Activated CD4-positive, alpha-beta T cell treated with anti-CD3 and anti-CD28 coated beads for 24 hours (primary cell): ENCODE results near the gene BTLA.
"Not testable (repeated sequence)": the region's sequence is repeated elsewhere in the genome, so short reads cannot be mapped to it uniquely, and the experiment has no call there.

Source experiments
- DNase-seq, 2 donors: peaks; one replicate each; pipeline ENCODE4 v3.0.0-alpha.2; 2020; ENCODE audit warnings: low read depth in 2 of 2

BTLA gene

DNA sequence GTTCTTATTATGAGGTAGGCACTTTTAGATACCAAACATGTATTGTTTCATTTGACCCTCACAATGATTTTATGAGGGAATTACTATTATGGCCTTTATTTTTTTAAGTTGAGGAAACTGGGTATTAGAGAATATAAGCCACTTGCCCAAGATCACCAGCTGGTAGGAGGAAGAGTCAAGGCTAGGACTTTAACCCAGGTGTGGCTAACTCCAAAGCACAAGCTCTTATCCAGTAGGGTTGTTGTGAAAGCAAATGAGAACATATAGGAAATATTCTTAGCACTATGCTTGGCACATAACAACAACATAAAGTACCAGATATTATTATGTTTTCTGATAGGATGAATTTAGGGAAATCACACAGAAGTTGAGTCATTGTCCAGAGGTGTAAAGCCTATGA, 7.9 kb downstream of the BTLA start:
- DNase-seq = no peak

DNA sequence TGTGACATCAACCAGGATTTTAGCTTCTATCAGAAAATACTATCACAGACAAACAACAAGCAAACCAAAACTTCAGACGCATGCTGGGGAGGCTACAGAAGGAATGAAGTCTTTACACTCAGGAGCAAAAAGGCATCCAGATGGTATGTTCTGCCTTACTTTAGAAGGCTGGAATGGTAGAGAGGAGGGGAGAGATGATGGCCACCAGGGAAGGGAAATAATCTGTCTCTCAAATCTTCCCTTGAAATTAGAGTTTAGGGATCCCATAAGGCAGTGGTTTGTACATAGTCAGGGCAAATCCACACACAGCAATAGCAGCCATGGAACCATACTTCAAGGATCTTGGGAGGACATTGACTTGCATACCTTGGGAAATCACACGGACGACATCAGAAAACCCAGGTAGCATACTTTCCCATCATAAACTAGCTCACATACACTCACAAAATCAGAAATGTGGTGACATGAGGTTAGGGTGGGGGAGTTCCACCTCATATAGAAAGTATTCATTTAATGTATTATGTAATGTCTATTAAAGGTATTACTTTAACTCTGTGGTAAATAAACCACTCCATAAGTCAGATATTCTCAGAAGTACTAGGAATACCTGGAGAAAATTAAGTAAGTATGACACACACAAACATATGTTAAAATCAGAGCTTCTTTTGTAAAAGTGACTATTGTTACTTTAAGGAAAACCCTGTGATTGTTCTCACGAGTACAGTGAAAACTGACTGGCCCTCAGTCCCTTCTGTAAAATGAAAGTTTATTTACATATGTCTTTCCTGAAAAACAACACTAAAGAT, 9.4 kb downstream of the BTLA start:
- DNase-seq = no peak

DNA sequence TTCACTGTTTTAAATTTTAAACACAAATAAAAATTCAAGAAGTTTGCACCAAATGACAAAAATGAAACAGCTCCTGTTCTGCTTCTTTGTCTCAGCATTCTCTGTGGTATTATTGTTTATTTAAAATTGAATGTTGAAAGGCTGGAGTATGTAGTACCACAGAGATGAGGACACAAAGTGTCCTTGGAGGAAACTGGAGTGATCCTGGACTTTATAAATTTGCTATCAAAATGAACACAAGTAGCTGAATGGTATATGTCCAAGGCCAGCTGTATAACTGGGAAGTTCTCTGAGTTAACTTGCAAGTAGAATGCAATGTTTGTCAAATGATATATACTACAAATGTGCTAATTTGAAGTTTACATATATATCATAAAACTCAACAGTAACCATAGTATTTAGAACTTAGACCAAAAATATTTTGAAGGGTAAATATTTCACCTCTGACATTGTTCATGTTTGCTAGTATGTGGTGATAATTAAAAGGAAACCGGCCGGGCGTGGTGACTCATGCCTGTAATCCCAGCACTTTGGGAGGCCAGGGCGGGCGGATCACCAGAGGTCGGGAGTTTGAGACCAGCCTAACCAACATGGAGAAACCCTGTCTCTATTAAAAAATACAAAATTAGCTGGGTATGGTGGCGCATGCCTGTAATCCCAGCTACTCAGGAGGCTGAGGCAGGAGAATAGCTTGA, 12.3 kb downstream of the BTLA start:
- DNase-seq = no peak

DNA sequence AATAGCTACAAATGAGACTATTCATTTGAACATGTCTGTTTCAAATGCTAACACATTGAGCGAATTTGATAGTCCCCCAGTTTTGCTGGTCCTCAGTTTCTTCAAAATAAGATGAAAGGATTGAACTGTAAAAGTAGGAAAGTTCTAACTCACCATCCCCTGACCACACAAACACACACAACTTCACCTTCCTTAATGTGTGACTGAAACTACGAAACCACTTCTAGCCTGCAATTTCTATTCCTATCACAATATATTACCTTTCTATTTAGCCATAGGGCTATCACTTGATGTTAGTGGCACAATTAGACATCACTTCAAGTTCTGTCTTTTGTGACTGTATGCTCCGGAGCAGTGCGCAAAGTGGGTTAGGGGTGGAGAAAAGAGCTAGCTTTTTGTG, 14.9 kb downstream of the BTLA start:
- DNase-seq = no peak

DNA sequence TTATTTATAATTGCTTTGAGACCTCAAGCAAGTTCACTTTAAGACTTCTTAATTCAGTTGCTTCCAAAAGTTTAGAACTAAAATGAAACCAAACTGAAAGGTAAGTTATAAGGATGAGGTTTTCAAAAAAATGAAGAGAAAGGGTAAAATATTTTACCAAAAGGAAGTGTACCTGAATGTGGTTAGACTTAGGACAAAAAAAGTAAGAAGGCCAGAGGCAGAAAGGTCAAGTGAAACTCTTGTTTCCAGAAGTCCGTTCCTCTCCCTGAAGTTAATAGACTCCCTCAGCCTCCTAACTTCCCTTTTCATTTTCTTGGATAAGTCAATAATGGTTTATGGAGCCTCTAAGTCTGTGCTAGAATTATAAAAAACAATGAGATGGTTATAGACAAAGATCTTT, 16.6 kb downstream of the BTLA start:
- no peak for DNase-seq

GRCh38 chr3:112481302-112481721, 18.0 kb downstream of the BTLA start:
- DNase-seq = no peak

- no peak for DNase-seq
These were observed 21.4 kb downstream of the BTLA start for GRCh38 chr3:112477891-112478290.

DNA sequence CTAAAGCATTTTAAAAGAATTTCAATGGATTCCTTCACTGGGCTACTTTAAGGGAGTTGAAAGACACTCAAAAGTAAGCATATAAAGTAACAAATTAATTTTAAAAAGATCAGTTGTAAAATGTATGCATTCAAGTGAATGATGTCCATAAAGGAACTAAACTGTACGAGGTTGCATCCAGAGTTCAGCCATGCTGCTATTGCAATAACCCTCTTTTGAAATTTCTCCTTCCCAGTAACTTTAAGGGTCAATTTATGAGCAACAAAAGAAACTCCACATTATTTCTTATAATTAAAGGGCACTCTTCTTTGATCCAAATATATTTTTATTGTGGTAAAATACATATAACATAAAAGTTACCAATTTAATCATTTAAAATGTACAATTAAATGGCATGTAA, 22.9 kb downstream of the BTLA start:
- DNase-seq = no peak

DNA sequence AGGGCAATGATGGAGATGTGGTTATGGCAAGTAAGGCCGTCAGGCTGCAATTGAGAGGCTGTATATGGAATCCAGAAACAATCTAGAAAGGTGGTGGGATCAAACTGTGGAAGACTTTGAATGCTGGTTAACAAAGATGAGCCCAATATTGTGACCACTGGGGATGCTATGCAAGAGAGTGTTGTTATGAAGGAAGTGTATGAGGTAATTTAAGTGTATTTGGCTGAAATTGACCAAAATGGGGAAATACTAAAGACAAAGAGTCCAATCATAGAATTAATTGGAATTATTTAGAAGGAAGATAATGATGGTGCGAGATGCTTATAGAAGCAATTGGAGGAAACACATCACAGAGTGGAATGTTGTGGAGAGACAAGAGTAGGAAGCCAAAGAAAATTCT, 24.5 kb downstream of the BTLA start:
- no peak for DNase-seq

DNA sequence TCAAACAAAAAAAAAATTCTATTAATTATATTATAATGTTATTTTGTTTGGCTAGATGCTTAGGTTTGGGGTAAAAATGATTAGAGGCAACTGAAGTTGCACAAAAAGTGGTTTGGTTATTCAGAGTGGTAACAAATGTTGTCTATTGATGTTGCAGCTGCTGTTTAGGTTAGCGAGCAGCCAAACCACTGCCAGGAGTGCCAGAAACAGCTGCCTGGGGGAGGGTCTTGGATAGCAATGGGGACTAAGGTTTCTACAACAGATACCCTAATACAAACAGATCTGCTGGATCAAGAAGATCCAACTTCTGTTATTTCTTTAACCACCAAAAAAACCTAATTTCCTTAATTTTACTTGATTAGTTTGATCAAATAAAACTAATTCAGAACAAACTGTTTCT, 26.6 kb downstream of the BTLA start:
- no peak for DNase-seq

DNA sequence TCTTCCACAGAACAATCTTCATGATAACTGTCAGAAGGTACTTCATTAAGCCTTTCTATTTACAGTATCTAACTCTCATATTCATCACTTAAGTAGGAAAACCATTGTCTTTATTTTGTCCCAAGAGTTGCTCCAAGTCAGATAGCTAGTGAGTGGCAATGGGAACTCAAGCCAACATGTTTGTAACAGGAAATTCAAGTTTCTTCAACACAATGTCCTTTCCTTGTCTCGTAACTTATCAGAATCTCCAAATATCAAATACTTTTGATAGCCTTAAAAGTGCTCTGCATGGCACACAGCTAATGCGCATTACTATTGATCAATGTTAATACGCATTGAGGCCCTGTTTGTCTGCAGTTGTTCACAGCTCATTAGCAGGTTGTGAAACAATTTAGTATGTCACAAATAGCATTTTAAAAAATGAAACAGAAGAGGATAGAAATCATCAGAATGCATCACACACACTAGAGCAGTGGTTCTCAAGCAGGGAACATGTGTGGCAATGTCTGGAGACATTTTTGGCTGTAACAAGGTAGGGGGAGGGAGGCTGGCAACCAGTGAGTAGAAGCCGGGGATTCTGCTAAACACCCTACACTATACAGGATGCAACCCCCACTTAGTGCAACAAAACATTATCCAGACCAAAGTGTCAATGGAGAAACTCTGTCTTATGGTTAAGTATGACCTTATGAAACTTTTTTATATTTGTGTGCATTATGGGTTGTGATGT, 27.5 kb downstream of the BTLA start:
- DNase-seq = no peak

DNA sequence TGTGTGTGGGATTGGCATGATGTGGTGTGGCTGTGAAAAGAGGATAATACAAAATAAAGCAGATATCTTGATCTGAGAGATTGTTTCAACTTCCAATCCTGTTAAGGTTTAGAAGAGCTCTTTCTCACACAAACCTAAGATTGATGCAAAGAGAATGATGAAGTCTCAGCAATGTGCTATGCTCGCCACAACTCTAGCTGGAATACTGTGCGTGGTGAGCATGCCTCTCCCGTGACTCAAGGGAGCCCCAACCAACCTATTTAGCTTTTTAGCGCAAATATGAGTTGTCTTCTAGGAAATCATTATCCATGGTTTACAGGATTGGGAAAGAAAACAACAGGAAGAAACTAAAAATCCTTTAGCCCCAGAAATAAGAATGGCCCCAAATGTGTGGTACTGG, 28.5 kb downstream of the BTLA start:
- DNase-seq = no peak

DNA sequence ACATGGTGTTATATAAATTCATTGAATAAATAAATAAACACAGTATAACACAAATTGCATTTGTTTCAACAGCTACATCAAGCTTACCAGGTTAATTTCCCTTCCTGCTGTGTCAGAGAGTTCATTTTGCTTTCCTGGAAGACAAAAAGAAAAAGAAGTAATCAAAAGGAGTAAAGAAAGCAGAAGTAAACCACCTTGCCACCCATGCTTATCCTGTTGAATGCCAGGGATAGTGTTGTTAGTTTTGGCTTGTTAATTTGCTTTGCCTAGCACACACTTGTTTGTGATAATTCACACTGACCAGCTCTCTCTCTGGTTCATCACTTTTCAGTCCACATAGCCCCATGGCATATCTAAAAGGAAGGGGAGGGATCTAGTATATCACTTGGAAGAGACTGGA, 29.6 kb downstream of the BTLA start:
- no peak for DNase-seq

DNA sequence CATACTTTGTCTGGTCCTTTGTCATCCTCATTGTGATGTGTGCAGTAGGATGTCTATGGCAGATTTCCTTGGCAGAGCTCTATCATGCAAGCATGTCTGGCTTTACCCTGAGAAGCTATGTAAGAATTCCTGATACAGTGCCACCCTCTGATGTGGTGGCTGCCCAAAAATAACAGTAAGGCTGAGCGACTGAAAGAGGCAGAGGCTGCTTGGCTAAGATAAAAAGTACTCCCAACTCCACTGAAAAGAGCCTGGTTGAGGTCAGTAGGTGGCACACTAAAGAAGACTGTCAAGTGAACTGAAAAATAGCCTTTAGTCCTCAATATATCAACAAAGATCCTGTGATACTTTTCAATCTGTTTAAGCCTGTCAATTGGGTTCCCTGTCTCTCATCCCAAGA, 31.7 kb downstream of the BTLA start:
- no peak for DNase-seq

- DNase-seq = no peak
These were observed 33.3 kb downstream of the BTLA start for GRCh38 chr3:112466020-112466419.

GRCh38 chr3:112464264-112464663, 35.0 kb downstream of the BTLA start:
- DNase-seq = no peak

GRCh38 chr3:112463250-112463649, 36.0 kb downstream of the BTLA start:
- no peak for DNase-seq

DNA sequence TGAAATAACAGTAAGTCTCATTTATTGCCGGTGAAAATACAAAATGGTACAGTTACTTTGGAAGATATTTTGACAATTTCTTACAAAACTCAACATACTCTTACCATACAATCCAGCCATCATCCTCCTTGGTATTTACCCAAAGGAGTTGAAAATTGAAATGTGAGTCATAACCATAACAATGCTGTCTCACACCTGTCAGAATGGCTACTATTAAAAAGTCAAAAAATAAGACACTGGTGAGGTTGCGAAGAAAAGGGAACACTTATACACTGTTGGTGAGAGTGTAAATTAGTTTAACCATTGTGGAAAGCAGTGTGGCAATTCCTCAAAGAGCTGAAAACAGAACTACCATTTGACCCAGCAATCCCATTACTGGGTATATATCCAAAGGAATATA, 37.5 kb downstream of the BTLA start:
- not testable (repeated sequence) for DNase-seq

- DNase-seq = no peak
These were observed 38.6 kb downstream of the BTLA start for GRCh38 chr3:112460519-112461195.

DNA sequence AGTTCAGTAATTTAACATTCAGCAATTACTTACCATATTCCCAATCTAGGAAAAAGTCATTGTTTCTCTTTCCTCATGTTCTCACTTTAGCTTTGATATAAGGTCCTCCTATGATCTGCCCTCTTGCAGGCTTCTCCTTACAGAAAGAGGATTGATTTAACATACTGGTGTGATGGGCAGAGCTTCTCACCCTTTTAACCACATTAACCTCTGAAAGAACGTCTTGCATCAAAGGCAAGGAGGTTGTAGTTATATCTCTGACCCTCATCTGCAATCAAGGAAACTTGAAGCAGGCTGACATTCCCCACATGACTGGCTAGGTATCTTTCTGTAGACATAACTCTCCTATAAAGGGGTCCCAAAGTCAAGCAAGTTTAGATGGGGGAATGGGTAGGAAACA, 39.5 kb downstream of the BTLA start:
- DNase-seq = no peak

GRCh38 chr3:112456147-112456546, 43.1 kb downstream of the BTLA start:
- DNase-seq = no peak

DNA sequence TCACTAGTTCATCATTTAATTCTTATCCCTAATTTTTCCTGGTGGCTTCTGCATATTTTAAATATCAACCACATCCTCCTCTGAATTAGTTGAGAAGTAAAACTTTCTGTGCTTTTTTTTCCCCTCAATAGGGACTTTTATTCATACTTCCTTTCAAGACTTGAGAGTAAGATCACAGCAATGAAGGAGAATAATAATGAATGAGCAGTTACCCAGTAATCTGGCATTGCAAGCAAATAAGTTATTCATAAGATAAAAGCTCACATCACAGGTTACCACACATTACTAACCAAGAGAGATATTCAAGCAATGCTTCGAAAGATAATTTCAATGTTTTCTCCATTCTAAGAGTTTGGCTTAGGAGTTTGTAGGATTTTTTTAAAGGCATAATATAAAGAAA, 50.3 kb downstream of the BTLA start:
- no peak for DNase-seq
